ENCODE data around the gene RALB.

RALB gene

DNA sequence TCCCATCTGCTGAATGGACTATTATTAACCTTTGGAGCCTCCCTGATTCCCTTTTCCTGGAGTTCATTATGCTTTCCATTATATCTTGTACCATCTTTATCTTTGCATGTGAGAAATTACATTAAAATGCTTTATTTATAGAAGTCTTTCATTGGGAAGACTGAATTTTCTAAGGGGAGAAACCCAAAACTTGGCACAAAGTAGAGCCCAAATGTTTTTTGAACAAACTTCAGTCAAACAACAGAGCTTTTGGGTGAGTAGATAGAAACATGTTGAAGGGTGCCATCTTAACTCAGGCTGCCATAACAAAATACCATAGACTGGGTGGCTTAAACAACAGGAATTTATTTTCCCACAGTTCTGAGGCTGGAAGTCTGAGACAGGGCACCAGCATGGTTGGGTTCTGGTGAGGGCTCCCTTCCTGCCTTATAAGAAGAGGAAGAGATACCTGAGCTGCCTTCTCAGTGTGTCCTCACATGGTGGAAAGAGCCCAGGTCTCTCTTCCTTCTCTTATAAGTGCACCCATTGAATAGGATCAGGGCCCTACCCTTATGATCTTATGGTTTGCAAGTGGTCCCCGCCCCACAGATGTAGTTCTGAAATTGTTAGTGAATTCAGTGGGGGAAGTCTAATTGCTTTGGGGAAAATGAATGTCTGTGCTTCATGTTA lies 19.2 kb downstream of the RALB start:
- TF ChIP-seq ZNF473 (tag by site-specific recombination; IDR thresholded peaks at IDR 0.05) (no peak), ZNF391 (tag by site-specific recombination; IDR thresholded peaks at IDR 0.05; ENCODE audit: borderline replicate concordance, low read depth) (no peak), ZNF23 (tag by site-specific recombination; IDR thresholded peaks at IDR 0.05; ENCODE audit: borderline replicate concordance) (no peak), OSR2 (tag by site-specific recombination; IDR thresholded peaks at IDR 0.05) (no peak), ZNF341 (tag by site-specific recombination; IDR thresholded peaks at IDR 0.05; ENCODE audit: low read depth) (no peak), ZNF324 (tag by site-specific recombination; IDR thresholded peaks at IDR 0.05) (no peak), ZNF214 (tag by site-specific recombination; IDR thresholded peaks at IDR 0.05; ENCODE audit: borderline replicate concordance) (no peak), GFI1B (tag by site-specific recombination; IDR thresholded peaks at IDR 0.05) (no peak), SCRT1 (tag by site-specific recombination; IDR thresholded peaks at IDR 0.05; ENCODE audit: borderline replicate concordance) (no peak), KLF10 (tag by site-specific recombination; IDR thresholded peaks at IDR 0.05) (no peak), ZNF184 (tag by site-specific recombination; IDR thresholded peaks at IDR 0.05) (no peak), ZNF16 (tag by site-specific recombination; IDR thresholded peaks at IDR 0.05; ENCODE audit: low read depth) (no peak), ZBTB7A (tag by site-specific recombination; IDR thresholded peaks at IDR 0.05; ENCODE audit: low read depth) (no peak), ZNF239 (tag by site-specific recombination; IDR thresholded peaks at IDR 0.05) (no peak), ZNF221 (tag by site-specific recombination; IDR thresholded peaks at IDR 0.05; ENCODE audit: borderline replicate concordance) (no peak)
- TF ChIP-seq, protein P1, sequence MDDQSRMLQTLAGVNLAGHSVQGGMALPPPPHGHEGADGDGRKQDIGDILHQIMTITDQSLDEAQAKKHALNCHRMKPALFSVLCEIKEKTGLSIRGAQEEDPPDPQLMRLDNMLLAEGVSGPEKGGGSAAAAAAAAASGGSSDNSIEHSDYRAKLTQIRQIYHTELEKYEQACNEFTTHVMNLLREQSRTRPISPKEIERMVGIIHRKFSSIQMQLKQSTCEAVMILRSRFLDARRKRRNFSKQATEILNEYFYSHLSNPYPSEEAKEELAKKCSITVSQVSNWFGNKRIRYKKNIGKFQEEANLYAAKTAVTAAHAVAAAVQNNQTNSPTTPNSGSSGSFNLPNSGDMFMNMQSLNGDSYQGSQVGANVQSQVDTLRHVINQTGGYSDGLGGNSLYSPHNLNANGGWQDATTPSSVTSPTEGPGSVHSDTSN (CRISPR knock-in tag; IDR thresholded peaks at IDR 0.05) = no peak
- TF ChIP-seq, protein P2, sequence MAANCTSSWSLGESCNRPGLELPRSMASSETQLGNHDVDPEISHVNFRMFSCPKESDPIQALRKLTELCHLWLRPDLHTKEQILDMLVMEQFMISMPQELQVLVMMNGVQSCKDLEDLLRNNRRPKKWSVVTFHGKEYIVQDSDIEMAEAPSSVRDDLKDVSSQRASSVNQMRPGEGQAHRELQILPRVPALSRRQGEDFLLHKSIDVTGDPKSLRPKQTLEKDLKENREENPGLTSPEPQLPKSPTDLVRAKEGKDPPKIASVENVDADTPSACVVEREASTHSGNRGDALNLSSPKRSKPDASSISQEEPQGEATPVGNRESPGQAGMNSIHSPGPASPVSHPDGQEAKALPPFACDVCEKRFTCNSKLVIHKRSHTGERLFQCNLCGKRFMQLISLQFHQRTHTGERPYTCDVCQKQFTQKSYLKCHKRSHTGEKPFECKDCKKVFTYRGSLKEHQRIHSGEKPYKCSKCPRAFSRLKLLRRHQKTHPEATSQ (tag by site-specific recombination; IDR thresholded peaks at IDR 0.05) = no peak
- TF ChIP-seq, protein P3, sequence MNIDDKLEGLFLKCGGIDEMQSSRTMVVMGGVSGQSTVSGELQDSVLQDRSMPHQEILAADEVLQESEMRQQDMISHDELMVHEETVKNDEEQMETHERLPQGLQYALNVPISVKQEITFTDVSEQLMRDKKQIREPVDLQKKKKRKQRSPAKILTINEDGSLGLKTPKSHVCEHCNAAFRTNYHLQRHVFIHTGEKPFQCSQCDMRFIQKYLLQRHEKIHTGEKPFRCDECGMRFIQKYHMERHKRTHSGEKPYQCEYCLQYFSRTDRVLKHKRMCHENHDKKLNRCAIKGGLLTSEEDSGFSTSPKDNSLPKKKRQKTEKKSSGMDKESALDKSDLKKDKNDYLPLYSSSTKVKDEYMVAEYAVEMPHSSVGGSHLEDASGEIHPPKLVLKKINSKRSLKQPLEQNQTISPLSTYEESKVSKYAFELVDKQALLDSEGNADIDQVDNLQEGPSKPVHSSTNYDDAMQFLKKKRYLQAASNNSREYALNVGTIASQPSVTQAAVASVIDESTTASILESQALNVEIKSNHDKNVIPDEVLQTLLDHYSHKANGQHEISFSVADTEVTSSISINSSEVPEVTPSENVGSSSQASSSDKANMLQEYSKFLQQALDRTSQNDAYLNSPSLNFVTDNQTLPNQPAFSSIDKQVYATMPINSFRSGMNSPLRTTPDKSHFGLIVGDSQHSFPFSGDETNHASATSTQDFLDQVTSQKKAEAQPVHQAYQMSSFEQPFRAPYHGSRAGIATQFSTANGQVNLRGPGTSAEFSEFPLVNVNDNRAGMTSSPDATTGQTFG (tag by site-specific recombination; IDR thresholded peaks at IDR 0.05; ENCODE audit: borderline replicate concordance) = no peak
- TF ChIP-seq, protein P4, sequence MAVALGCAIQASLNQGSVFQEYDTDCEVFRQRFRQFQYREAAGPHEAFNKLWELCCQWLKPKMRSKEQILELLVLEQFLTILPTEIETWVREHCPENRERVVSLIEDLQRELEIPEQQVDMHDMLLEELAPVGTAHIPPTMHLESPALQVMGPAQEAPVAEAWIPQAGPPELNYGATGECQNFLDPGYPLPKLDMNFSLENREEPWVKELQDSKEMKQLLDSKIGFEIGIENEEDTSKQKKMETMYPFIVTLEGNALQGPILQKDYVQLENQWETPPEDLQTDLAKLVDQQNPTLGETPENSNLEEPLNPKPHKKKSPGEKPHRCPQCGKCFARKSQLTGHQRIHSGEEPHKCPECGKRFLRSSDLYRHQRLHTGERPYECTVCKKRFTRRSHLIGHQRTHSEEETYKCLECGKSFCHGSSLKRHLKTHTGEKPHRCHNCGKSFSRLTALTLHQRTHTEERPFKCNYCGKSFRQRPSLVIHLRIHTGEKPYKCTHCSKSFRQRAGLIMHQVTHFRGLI (tag by site-specific recombination; IDR thresholded peaks at IDR 0.05) = no peak
- TF ChIP-seq, protein P5, sequence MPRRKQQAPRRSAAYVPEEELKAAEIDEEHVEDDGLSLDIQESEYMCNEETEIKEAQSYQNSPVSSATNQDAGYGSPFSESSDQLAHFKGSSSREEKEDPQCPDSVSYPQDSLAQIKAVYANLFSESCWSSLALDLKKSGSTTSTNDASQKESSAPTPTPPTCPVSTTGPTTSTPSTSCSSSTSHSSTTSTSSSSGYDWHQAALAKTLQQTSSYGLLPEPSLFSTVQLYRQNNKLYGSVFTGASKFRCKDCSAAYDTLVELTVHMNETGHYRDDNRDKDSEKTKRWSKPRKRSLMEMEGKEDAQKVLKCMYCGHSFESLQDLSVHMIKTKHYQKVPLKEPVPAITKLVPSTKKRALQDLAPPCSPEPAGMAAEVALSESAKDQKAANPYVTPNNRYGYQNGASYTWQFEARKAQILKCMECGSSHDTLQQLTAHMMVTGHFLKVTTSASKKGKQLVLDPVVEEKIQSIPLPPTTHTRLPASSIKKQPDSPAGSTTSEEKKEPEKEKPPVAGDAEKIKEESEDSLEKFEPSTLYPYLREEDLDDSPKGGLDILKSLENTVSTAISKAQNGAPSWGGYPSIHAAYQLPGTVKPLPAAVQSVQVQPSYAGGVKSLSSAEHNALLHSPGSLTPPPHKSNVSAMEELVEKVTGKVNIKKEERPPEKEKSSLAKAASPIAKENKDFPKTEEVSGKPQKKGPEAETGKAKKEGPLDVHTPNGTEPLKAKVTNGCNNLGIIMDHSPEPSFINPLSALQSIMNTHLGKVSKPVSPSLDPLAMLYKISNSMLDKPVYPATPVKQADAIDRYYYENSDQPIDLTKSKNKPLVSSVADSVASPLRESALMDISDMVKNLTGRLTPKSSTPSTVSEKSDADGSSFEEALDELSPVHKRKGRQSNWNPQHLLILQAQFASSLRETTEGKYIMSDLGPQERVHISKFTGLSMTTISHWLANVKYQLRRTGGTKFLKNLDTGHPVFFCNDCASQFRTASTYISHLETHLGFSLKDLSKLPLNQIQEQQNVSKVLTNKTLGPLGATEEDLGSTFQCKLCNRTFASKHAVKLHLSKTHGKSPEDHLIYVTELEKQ (tag by site-specific recombination; IDR thresholded peaks at IDR 0.05; ENCODE audit: borderline replicate concordance) = no peak
- CTCF ChIA-PET = no interaction called here
- POLR2A ChIA-PET = no interaction called here

More for the DNA sequence above, 19.2 kb downstream of the RALB start:
- no peak overlapping the region for H3K27ac ChIP-seq (ENCODE audit: extremely low read depth, low read depth, low read length)
- no peak overlapping the region for H3K4me3 ChIP-seq (ENCODE audit: low read depth, low read length)
- no peaks in the 10 kb centered on the region for H3K9me3 ChIP-seq (ENCODE audit: control insufficient read depth, insufficient read depth, low read depth, low read length)
- no peaks in the 10 kb centered on the region for H3K4me1 ChIP-seq (ENCODE audit: control insufficient read depth, insufficient read depth, low read length)
- no peaks in the 10 kb centered on the region for H3K36me3 ChIP-seq (ENCODE audit: control insufficient read depth in 2 of 2, insufficient read depth in 1 of 2, low read length in 2 of 2)

All from HEK293 (cell line).